Urothelium cell line (cell line): ENCODE measurements around the gene MTERF1.
"Not testable (repeated sequence)": the region's sequence is repeated elsewhere in the genome, so short reads cannot be mapped to it uniquely, and the experiment has no call there.

Experiments
- DNase-seq: peaks from one replicate; pipeline ENCODE4 v3.0.0; 2011; ENCODE audit warnings: low spot score, mixed read lengths
- FAIRE-seq: peaks from 2 replicates; lab custom pipeline; 2011; peaks lifted over from hg19 to GRCh38; lab: Jason Lieb, UNC

MTERF1 gene, protein sequence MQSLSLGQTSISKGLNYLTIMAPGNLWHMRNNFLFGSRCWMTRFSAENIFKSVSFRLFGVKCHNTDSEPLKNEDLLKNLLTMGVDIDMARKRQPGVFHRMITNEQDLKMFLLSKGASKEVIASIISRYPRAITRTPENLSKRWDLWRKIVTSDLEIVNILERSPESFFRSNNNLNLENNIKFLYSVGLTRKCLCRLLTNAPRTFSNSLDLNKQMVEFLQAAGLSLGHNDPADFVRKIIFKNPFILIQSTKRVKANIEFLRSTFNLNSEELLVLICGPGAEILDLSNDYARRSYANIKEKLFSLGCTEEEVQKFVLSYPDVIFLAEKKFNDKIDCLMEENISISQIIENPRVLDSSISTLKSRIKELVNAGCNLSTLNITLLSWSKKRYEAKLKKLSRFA

GRCh38 chr7:91880413-91881241 is at the start of gene MTERF1:
MTERF1 (minus strand) TSS chr7:91880702; CDS start chr7:91880083, 619 bp downstream.
- FAIRE-seq (peak; percentile 97), DNase-seq (peak; percentile 96)

GRCh38 chr7:91929463-91929862 is 49.0 kb upstream of the MTERF1 start:
- no peak for DNase-seq
- no peak for FAIRE-seq

- FAIRE-seq, result no peak
- DNase-seq, result no peak
These were observed 47.4 kb upstream of the MTERF1 start for GRCh38 chr7:91927912-91928311.

DNA sequence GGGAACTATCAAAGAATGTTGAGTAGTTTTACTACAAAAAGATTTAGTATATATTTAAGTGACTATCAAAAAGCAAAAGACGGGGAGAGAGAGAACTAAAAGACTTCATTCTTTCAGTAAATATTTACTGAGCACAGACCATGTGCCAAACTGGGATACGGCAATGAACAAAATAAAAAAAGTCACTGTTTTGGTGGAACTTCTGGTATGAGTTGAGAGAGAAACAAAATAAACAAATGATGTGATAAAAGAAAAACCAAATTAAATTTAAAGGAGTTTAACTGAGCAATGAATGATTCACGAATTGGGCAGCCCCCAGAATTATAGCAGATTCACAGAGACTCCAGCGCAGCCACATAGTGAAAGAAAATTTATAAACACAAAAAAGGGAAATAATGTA is 42.4 kb upstream of the MTERF1 start:
- FAIRE-seq (no peak), DNase-seq (no peak)

DNA sequence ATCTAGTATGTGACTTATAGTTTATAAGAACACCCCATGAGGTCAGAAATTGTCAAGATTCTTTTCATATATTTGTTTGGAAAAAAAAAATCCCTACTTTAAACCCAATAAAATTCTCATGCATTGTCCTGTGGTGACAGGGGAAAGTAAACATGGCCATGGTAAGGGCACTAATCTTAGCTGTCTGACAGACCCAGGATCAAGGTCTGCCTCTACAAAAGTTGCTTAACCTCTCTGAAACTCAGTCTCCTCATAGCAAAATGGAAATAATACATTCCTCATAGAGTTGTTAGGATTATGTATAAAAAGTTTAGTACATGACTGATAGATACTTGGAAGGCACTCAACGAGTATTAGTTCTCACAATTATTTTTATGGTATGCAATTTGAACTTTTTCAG is 37.9 kb upstream of the MTERF1 start:
- FAIRE-seq, result no peak

DNA sequence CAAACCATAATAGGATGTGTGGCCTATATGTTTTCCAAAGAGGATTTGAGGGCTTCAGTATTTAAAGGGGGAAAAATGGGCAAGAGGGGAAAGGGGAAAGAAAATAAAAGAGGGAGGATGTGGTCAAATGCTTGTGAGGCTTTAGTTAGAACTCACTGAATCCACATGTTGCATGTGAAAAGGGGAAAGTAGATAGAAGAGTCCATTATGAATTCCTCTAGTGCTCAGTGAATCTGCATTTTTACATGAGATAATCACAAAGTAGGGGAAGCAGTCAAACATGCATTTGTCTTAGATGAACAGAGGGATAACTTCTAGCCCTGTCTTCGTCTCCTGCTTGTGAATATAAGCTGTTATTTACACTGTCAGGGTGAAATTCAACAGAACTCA is 35.5 kb upstream of the MTERF1 start:
- FAIRE-seq (no peak), DNase-seq (no peak)

More for the DNA sequence above, 37.9 kb upstream of the MTERF1 start:
- no peak for DNase-seq

GRCh38 chr7:91915401-91916050 is 35.0 kb upstream of the MTERF1 start:
- DNase-seq (no peak), FAIRE-seq (no peak)

DNA sequence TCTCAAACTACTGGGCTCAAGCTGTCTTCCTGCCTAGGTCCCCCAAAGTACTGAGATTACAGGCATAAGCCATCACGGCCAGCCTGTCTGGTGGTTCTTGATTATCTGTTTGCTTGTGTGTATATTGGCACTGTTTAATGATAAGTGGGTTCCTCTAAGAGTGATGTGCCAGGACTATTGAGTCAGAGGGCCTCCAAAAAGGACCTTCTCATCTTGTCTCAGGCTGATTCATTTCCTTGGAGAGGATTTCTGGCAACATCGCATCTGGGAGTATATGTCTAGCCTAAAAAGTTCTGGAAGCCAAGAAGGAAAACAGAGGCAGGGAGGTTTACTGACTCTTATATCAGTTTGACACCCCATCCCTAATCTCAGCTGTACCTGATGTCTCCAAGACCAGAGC is 33.1 kb upstream of the MTERF1 start:
- FAIRE-seq, result peak; percentile 17
- DNase-seq, result no peak

DNA sequence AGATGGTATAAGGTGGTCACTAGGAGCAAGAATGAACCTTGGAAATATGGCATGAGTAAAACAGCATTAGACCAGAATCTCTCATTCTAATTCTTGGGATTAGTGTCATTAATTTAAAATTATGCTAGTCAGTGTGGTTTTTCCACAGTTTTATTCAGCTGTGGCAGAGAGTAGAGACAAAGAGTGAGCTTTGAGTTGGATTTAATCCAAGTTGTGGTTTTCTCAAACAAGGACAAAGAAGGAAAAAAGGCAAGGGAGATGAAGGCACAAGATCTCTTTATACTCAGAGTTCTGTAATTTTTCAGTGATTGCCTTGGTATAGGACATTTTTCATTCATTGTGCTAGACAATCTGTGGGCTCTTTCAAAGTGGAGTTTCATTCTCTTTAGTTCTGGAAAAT is 32.0 kb upstream of the MTERF1 start:
- no peak for FAIRE-seq
- DNase-seq, result no peak

DNA sequence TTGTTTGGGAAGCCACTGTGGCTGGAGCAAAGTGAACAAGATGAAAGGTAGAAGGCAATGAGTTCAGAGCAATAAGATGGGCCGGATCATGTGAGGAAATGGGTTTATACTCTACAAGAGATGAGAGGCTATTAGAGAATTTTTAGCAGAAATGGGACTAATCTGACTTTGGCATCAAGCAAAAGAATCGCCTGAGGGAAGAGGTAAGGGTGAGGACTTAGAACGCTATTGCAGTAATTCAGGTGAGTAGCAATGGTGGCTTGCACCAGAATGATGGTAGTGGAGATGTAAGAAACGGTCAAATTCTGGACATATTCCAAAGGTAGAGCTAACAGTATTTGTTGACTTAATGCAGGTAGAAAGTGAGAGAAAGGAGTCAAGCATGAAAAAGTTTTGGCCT is 30.6 kb upstream of the MTERF1 start:
- FAIRE-seq, result no peak
- no peak for DNase-seq

DNA sequence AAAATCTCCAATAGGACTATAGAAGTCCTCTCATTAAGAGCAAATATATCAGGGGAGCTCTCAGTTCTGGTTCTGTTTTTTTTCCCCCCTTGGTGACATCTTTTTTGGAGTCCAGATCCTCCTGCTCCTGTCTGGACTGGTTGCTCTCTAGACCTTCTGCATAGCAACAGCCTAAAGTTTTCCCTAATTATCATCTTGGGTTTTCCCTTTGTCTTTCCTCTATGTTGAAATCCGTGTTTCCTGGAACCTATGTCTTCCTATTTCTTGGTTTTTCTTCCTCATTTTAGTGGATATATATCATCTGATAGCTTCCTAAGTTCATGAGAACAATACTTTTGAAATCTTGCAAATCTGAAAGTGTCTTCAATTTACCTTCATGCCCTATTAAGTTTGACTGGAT is 29.7 kb upstream of the MTERF1 start:
- no peak for DNase-seq
- no peak for FAIRE-seq

DNA sequence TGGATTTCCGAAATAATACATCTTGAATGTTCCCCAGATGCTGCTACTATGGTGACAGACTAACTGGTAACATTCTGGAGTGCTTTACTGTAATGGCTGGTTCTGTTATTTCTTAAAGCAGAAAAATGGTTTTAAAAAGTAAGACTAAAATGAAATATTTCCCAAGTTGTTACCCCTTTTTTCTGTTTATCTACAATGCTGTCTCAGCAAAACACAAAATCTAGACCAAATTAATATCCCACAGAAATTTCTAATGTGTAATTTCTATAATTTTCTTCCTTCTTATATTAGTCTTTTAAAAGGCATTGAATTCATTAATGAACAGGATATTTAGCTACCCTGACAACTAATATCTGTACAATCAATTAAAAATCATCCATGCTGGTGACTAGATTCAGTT is 19.1 kb upstream of the MTERF1 start:
- DNase-seq (no peak), FAIRE-seq (no peak)

DNA sequence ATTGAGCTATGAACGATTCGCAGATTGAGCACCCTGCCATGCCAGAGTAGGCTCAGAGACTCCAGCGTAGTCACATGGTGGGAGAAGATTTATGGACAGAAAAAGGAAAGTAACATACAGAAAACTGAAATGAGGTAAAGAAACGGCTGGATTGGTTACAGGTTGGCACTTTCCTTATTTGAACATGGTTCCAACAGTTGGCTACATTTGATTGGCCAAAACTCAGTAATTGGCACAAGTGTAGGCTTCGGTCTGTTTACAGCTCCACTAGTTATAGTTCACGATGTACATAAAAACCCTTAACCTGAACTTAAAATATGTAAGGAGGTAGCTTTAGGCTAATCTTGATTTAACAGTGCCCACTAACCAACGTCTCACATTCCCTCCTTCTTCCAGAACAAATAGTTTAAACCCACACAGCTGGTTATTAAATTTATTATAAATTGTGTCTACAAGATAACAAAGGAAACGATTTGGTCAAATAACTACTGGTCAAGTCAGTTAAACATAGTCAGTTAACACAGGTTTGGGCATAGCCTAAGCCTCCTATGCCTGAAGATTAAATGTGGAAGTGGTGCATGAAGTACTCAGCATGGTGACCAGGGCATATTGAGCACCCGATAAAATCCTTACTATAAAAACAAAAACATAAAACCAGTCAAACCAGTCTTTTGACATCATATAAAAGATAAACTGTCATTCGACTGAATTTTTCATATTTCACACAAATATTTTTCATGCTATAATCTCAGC is 17.9 kb upstream of the MTERF1 start:
- DNase-seq (no peak), FAIRE-seq (no peak)

- DNase-seq, result no peak
- FAIRE-seq, result no peak
These were observed 14.4 kb upstream of the MTERF1 start for GRCh38 chr7:91894781-91895480.

- FAIRE-seq, DNase-seq: not testable (repeated sequence)
These were observed 13.2 kb upstream of the MTERF1 start for GRCh38 chr7:91893699-91894098.

- FAIRE-seq (peak; percentile 82), DNase-seq (peak; percentile 69)
These were observed 12.4 kb upstream of the MTERF1 start for GRCh38 chr7:91892821-91893340.

- FAIRE-seq, result no peak
These were observed 11.7 kb upstream of the MTERF1 start for GRCh38 chr7:91892099-91892705.

DNA sequence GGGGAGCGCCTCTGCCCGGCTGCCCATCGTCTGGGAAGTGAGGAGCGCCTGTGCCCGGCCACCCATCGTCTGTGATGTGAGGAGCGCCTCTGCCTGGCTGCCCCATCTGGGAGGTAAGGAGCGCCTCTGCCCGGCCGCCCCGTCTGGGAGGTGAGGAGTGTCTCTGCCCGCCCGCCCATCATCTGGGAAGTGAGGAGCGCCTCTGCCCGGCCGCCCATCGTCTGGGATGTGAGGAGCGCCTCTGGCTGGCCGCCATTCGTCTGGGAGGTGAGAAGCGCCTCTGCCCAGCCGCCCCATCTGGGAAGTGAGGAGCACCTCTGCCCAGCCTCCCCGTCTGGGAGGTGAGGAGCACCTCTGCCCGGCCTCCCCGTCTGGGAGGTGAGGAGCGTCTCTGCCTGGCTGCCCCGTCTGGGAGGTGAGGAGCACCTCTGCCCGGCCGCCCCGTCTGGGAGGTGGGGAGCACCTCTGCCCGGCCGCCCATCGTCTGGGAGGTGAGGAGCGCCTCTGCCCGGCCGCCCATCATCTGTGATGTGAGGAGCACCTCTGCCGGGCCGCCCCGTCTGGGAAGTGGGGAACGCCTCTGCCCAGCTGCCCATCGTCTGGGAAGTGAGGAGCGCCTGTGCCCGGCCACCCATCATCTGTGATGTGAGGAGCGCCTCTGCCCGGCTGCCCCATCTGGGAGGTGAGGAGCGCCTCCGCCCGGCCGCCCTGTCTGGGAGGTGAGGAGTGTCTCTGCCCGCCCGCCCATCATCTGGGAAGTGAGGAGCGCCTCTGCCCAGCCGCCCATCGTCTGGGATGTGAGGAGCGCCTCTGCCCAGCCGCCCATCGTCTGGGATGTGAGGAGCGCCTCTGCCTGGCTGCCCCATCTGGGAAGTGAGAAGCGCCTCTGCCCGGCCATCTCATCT is 8.0 kb upstream of the MTERF1 start:
- DNase-seq, FAIRE-seq: not testable (repeated sequence)

More at GRCh38 chr7:91892099-91892705, 11.7 kb upstream of the MTERF1 start:
- no peak for DNase-seq
